Measurements from ENCODE around the gene KCNH5. TPM values are rescaled to one million over a fixed set of nuclear protein-coding genes. Genes with fewer than 3 reads are reported as not detected.

Gene KCNH5
- total and polyA plus RNA-seq, 8 donors = 0.04 to 0.11 (median 0.11) TPM; not detected in 4

- H3K27me3 ChIP-seq = no peaks in the 10 kb centered on the region
- intact Hi-C loops (cut with DNase I) = no loop called here
- ATAC-seq (no peak), DNase-seq (no peak)
- no peaks in the 10 kb centered on the region for H3K9me3 ChIP-seq
- no peak overlapping the region for H3K4me3 ChIP-seq
- no peak for TF ChIP-seq CTCF (IDR thresholded peaks at IDR 0.05)
- H3K4me1 ChIP-seq = no peaks in the 10 kb centered on the region
- no peaks in the 10 kb centered on the region for H3K36me3 ChIP-seq
- no peak overlapping the region for H3K27ac ChIP-seq
Measured at GRCh38 chr14:62914025-62914424, 131.2 kb downstream of the KCNH5 start.

GRCh38 chr14:62908506-62908905 lies 136.8 kb downstream of the KCNH5 start:
- Histone ChIP-seq H3K27me3 (no peaks in the 10 kb centered on the region), H3K4me1 (no peaks in the 10 kb centered on the region), H3K27ac (no peak overlapping the region), H3K9me3 (no peaks in the 10 kb centered on the region), H3K4me3 (no peak overlapping the region), H3K36me3 (no peaks in the 10 kb centered on the region)
- intact Hi-C loops (cut with DNase I) = no loop called here
- DNase-seq = no peak
- no peak for ATAC-seq
- TF ChIP-seq CTCF (IDR thresholded peaks at IDR 0.05) = no peak

- Histone ChIP-seq H3K4me1 (no peaks in the 10 kb centered on the region), H3K27me3 (no peaks in the 10 kb centered on the region), H3K9me3 (peaks cover 0 to 5% of the 10 kb centered on the region in 2 donors), H3K27ac (no peak overlapping the region), H3K4me3 (no peak overlapping the region), H3K36me3 (no peaks in the 10 kb centered on the region)
- ATAC-seq (no peak), DNase-seq (no peak)
- TF ChIP-seq CTCF (IDR thresholded peaks at IDR 0.05) = no peak
- intact Hi-C loops (cut with DNase I) = no loop called here
Measured at GRCh38 chr14:62905566-62905965, 139.7 kb downstream of the KCNH5 start.

- no peaks in the 10 kb centered on the region for H3K4me1 ChIP-seq
- intact Hi-C loops (cut with DNase I) = no loop called here
- TF ChIP-seq CTCF (IDR thresholded peaks at IDR 0.05) = no peak
- H3K36me3 ChIP-seq = no peaks in the 10 kb centered on the region
- H3K27ac ChIP-seq = no peak overlapping the region
- no peaks in the 10 kb centered on the region for H3K27me3 ChIP-seq
- no peak overlapping the region for H3K4me3 ChIP-seq
- H3K9me3 ChIP-seq = peaks cover 0 to 5% of the 10 kb centered on the region in 2 donors
- no peak for DNase-seq
- ATAC-seq = no peak
Measured at GRCh38 chr14:62897771-62898170, 147.5 kb downstream of the KCNH5 start.

GRCh38 chr14:62896932-62897456 lies 148.3 kb downstream of the KCNH5 start:
- no peaks in the 10 kb centered on the region for H3K36me3 ChIP-seq
- no peak for TF ChIP-seq CTCF (IDR thresholded peaks at IDR 0.05)
- DNase-seq (no peak), ATAC-seq (no peak)
- intact Hi-C loops (cut with DNase I) = no loop called here
- no peaks in the 10 kb centered on the region for H3K4me1 ChIP-seq
- peaks cover 0 to 5% of the 10 kb centered on the region in 2 donors for H3K9me3 ChIP-seq
- no peaks in the 10 kb centered on the region for H3K27me3 ChIP-seq
- H3K4me3 ChIP-seq = no peak overlapping the region
- H3K27ac ChIP-seq = no peak overlapping the region

Measured in left lung (tissue), 10 donors.